KMS-11 (cell line): Measurements from ENCODE around the gene PLVAP.

Experiments
- H2AFZ ChIP-seq: fragments of 200-600 bp; sonication (generic); 2 replicates; pipeline ENCODE4 v1.6.1; 2016; ENCODE audit warnings: antibody characterized with exemption, mixed run types, low read depth
- H3K27ac ChIP-seq: fragments of 200-600 bp; sonication (generic); 2 replicates; pipeline ENCODE4 v1.6.1; 2016; ENCODE audit warnings: mild to moderate bottlenecking, mixed run types
- H3K27me3 ChIP-seq: fragments of 200-600 bp; sonication (generic); 2 replicates; pipeline ENCODE4 v1.6.1; 2017; ENCODE audit warnings: mild to moderate bottlenecking, low read depth, mixed run types, moderate library complexity; ENCODE audit not compliant: insufficient read depth
- H3K36me3 ChIP-seq: fragments of 200-600 bp; sonication (generic); 2 replicates; pipeline ENCODE4 v1.6.1; 2017; ENCODE audit warnings: mild to moderate bottlenecking, mixed run types; ENCODE audit not compliant: insufficient read depth
- H3K4me1 ChIP-seq: fragments of 200-600 bp; sonication (generic); 2 replicates; pipeline ENCODE4 v1.6.1; 2016; ENCODE audit warnings: mild to moderate bottlenecking, low read depth, mixed run types; ENCODE audit not compliant: poor library complexity, severe bottlenecking
- H3K4me2 ChIP-seq: fragments of 200-600 bp; sonication (generic); 2 replicates; pipeline ENCODE4 v1.7.0; 2016; ENCODE audit warnings: mild to moderate bottlenecking, mixed run types
- H3K4me3 ChIP-seq: fragments of 200-600 bp; sonication (generic); IDR thresholded peaks from 2 replicates; pipeline ENCODE4 v1.6.1; 2017; ENCODE audit warnings: low read depth, low read length, mixed read lengths; ENCODE audit not compliant: insufficient read depth
- H3K79me2 ChIP-seq: fragments of 200-600 bp; sonication (generic); 2 replicates; pipeline ENCODE4 v1.6.1; 2016; ENCODE audit warnings: low read depth, mixed run types; ENCODE audit not compliant: insufficient read depth
- H3K9ac ChIP-seq: fragments of 200-600 bp; sonication (generic); 2 replicates; pipeline ENCODE4 v1.6.1; 2016; ENCODE audit warnings: mild to moderate bottlenecking, mixed run types
- H4K20me1 ChIP-seq: fragments of 200-600 bp; sonication (generic); 2 replicates; pipeline ENCODE4 v1.6.1; 2016; ENCODE audit warnings: mild to moderate bottlenecking, mixed run types; ENCODE audit not compliant: insufficient read depth
- TF ChIP-seq, protein P1 (sequence below): fragments of 200-600 bp; sonication (generic); conservative IDR thresholded peaks from 2 replicates; pipeline ENCODE4 v1.6.1; 2017; ENCODE audit warnings: low read depth, mild to moderate bottlenecking, antibody characterized with exemption, low read length, moderate library complexity, mixed read lengths

PLVAP gene

DNA sequence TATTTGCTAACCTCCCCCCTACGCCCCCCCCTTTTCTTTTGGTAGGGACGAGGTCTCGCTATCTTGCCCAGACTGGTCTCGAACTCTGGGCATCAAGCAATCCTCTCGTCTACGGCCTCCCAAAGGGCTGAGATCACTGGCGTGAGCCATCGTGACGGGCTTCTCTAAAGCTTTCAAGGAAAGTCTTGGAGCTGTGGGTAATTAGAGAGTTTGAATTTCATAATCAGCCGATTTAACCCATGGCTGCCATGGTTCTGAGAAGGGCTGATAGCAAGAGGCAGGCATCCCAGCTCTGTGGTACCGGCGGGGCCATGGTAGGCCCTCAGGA lies 73.2 kb downstream of the PLVAP start:
- Histone ChIP-seq H3K79me2 (peaks cover 20% of the 10 kb centered on the region), H3K4me2 (peak overlapping the region; percentile 57; the same call in 1 of the 2 replicates), H3K27ac (no peak overlapping the region), H3K36me3 (no peaks in the 10 kb centered on the region), H2AFZ (peak overlapping the region; percentile 59; the same call in 1 of the 2 replicates), H3K27me3 (no peaks in the 10 kb centered on the region), H3K4me1 (peaks cover 35% of the 10 kb centered on the region), H3K4me3 (no peak overlapping the region), H3K9ac (no peak overlapping the region), H4K20me1 (no peaks in the 10 kb centered on the region)
- TF ChIP-seq, protein P1, sequence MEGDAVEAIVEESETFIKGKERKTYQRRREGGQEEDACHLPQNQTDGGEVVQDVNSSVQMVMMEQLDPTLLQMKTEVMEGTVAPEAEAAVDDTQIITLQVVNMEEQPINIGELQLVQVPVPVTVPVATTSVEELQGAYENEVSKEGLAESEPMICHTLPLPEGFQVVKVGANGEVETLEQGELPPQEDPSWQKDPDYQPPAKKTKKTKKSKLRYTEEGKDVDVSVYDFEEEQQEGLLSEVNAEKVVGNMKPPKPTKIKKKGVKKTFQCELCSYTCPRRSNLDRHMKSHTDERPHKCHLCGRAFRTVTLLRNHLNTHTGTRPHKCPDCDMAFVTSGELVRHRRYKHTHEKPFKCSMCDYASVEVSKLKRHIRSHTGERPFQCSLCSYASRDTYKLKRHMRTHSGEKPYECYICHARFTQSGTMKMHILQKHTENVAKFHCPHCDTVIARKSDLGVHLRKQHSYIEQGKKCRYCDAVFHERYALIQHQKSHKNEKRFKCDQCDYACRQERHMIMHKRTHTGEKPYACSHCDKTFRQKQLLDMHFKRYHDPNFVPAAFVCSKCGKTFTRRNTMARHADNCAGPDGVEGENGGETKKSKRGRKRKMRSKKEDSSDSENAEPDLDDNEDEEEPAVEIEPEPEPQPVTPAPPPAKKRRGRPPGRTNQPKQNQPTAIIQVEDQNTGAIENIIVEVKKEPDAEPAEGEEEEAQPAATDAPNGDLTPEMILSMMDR: no peak

DNA sequence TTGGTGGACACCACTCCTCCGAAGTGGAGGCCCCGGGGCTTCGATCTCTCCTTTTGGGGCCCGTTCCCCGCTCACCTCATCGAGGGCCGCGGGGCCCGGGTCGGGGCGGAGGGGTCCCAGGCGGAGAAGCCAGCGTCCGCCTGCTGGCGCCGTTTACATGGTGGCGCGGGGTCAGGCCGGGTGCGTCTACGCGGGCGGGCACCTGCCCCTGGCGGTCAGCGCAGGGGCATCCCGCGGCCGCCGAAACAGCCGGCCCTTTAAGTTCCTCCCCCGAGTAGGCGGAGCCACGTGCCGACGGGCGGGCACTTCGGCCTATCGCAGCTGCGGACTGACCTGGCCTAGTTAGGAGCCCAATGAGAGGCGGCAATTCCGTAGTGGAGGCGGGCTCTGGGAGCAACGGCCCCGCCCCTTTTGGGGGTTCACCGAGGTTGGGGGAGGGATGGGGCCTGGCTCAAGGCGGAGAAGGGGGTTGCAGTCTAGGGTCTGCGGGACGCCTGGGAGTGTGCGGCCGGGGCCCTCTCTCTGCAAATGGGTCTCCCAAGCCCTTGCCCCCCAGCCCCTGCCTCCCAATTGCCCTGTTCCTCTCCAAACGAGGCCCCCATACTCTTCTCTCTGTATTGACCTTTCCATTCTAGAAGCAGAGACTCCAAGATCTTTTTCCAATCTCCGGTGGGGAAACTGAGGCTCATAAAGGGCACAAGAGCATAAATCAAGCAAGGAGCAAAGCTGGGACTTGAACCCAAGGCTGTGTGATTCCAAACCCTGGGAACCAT lies 73.8 kb downstream of the PLVAP start, which contains the start of gene ABHD8:
TSS of gene ABHD8 (minus strand) at position 259 of the 773 bp plus-strand sequence. CDS start 1,809 bp downstream, outside the sequence.
- H3K27ac ChIP-seq: no peak within 1 kb of the TSS
- TF ChIP-seq, protein P1: 0 out of 2 replicates have a peak, but pooled peaks have one; percentile 31
- peak within 1 kb of the TSS; percentile 59 for H2AFZ ChIP-seq

DNA sequence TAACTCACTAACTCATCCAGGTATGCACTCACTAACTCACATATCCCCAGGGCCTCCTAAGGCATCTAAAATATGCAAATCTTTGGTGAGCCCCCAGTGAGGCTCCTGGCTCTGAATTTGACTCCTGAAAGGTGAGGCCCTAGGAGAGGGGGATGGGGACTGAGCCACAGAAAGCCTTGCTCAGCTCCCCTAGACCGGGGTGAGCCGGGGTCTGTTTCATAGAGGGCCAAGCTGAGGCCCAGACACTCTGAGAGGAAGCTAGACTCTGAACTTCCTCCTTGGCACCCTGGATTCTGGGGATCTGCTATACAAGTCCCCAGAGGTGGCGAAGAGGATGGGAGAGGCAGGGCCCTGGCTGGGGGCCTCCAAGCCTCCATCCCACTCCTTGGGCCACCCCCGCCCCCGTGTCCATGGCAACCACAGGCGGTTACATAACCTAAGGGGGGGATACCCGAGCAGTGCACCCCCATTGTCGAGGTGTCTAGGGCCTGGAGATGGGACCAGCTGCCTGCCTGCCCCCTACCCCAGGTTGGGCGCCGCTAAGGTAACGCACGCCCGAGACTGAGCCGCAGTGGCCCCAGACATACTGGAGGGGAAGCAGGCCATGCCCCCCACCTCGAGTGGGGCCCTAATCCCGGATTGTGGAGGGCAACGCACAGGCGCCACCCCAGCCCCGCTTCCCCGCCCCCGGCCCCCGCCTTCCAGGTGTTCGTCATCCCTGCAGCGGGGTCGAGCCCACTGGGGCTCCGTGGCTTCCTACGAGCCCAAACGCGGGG lies 74.6 kb downstream of the PLVAP start:
- Histone ChIP-seq H2AFZ (peak overlapping the region; percentile 59), H3K4me3 (no peak overlapping the region), H3K4me2 (peak overlapping the region; percentile 57), H3K79me2 (peaks cover 15% of the 10 kb centered on the region), H3K27ac (no peak overlapping the region), H4K20me1 (no peaks in the 10 kb centered on the region), H3K36me3 (no peaks in the 10 kb centered on the region), H3K4me1 (peaks cover 35% of the 10 kb centered on the region), H3K27me3 (no peaks in the 10 kb centered on the region), H3K9ac (peak overlapping the region; percentile 32; the same call in 1 of the 2 replicates)
- TF ChIP-seq, protein P1: no peak

More for the DNA sequence above, 73.8 kb downstream of the PLVAP start, which contains the start of gene ABHD8:
- peaks cover 20% of the 10 kb centered on the region for H3K79me2 ChIP-seq
- H3K4me1 ChIP-seq: peaks cover 35% of the 10 kb centered on the region
- peak within 1 kb of the TSS; percentile 57 for H3K4me2 ChIP-seq
- no peak within 1 kb of the TSS for H3K4me3 ChIP-seq
- no peaks in the 10 kb centered on the region for H3K27me3 ChIP-seq
- no peaks in the 10 kb centered on the region for H4K20me1 ChIP-seq
- H3K9ac ChIP-seq: peak within 1 kb of the TSS; percentile 32; the same call in 1 of the 2 replicates
- no peaks in the 10 kb centered on the region for H3K36me3 ChIP-seq
